Tibial nerve (tissue), 4 donors: ENCODE measurements around the gene RPL19. TPM values are rescaled to one million over a fixed set of nuclear protein-coding genes. Genes with fewer than 3 reads are reported as not detected.
A peak's percentile ranks its signal among the peaks of the same experiment; 100 is the strongest.

Source experiments
- DNase-seq, 2 donors: peaks; one replicate each; pipeline ENCODE4 v3.0.0-alpha.2; 2019; ENCODE audit warnings: low spot score in 2 of 2
- H3K27ac ChIP-seq, 4 donors: fragments of 200-600 bp; sonication (generic) in 3 of 4; one replicate each; pipeline ENCODE4 v1.5.1; 2017 to 2019; ENCODE audit warnings: mild to moderate bottlenecking in 1 of 4
- H3K27me3 ChIP-seq, 2 donors: fragments of 200-600 bp; sonication (generic) in 1 of 2; one replicate each; pipeline versions ENCODE4 v1.5.1 to v1.6.0; 2017 to 2019
- H3K36me3 ChIP-seq, 3 donors: fragments of 200-600 bp; sonication (generic); one replicate each; pipeline ENCODE4 v1.5.1; 2018 to 2019
- H3K4me1 ChIP-seq, 4 donors: fragments of 200-600 bp; sonication (generic) in 3 of 4; one replicate each; pipeline ENCODE4 v1.5.1; 2017 to 2019
- H3K4me3 ChIP-seq, 4 donors: fragments of 200-600 bp; sonication (generic) in 3 of 4; one replicate each; pipeline ENCODE4 v1.5.1; 2017 to 2019; ENCODE audit warnings: mild to moderate bottlenecking in 1 of 4, moderate library complexity in 1 of 4
- H3K9me3 ChIP-seq, 4 donors: fragments of 200-600 bp; sonication (generic) in 3 of 4; one replicate each; pipeline ENCODE4 v1.5.1; 2017 to 2019
- CTCF ChIP-seq, 5 experiments: fragments of 200-600 bp in 3 of 5; fragments of 450-650 bp in 2 of 5; sonication (generic) in 3 of 5; IDR thresholded peaks; one replicate each; pipeline ENCODE4 v1.5.1; 2016 to 2019; ENCODE audit warnings: antibody characterized with exemption in 5 of 5, mild to moderate bottlenecking in 3 of 5, moderate library complexity in 2 of 5
- EP300 ChIP-seq, 2 donors: sonication (generic); formaldehyde crosslinking; IDR thresholded peaks; one replicate each; pipeline ENCODE4 v1.6.1; 2017; ENCODE audit warnings: antibody characterized with exemption in 2 of 2, mild to moderate bottlenecking in 1 of 2
- POLR2A ChIP-seq, 2 donors: fragments of 450-650 bp; IDR thresholded peaks; one replicate each; pipeline ENCODE4 v1.6.1; 2017; ENCODE audit warnings: antibody characterized with exemption in 2 of 2, mild to moderate bottlenecking in 2 of 2, moderate library complexity in 2 of 2
- WGBS, 2 donors: methylation state at CpG; one replicate each; pipeline ENCODE4 v1.1.5; 2018; 5-methylcytosine and 5-hydroxymethylcytosine counted together
- total RNA-seq, 4 donors: library from RNA; depleted of rRNA; stranded (reverse); fragments of >200 nt; gene quantifications; one replicate each; pipeline ENCODE4 v1.1.0, GENCODE V29; 2016

RPL19 gene
- total RNA-seq, 4 donors from 2014 or later, result 2,381 to 3,486 (median 2,809) TPM

DNA sequence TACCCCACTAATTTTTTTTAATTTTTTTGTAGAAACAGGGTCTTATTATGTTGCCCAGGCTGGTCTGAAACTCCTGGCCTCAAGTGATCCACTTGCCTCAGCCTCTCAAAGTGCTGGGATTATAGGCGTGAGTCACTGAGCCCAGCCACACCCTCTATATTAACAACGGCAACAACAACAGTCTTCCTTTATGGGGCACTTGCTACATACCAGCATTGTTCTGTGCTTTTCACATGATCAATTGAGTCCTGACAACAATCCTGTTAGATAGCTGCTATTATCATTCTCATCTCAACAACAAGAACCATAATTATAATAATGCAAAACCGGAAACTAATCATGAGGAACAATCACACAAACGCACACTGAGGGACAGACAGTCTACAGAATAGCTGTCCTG, 21.5 kb upstream of the RPL19 start:
- H3K27ac ChIP-seq, result peak overlapping the region in 1 of 4 donors; percentile 1
- 52 to 67% methylated on average over 4 of the region's 4 CpGs for WGBS, 2 donors
- H3K36me3 ChIP-seq, result peaks cover 0 to 74% (median 0%) of the 10 kb centered on the region in 3 donors

GRCh38 chr17:39181303-39181702, 18.8 kb upstream of the RPL19 start:
- Histone ChIP-seq H3K27me3 (no peaks in the 10 kb centered on the region), H3K4me3 (no peak overlapping the region), H3K4me1 (no peaks in the 10 kb centered on the region), H3K27ac (no peak overlapping the region), H3K9me3 (no peaks in the 10 kb centered on the region), H3K36me3 (peaks cover 0 to 89% (median 0%) of the 10 kb centered on the region in 3 donors)
- DNase-seq, result no peak
- TF ChIP-seq CTCF (IDR thresholded peaks at IDR 0.05), result no peak
- no peak for TF ChIP-seq POLR2A (IDR thresholded peaks at IDR 0.05)
- WGBS, 2 donors, result 90 to 91% methylated on average over 5 of the region's 5 CpGs

More for the DNA sequence above, 21.5 kb upstream of the RPL19 start:
- no peaks in the 10 kb centered on the region for H3K27me3 ChIP-seq
- H3K4me3 ChIP-seq, result no peak overlapping the region
- H3K9me3 ChIP-seq, result no peaks in the 10 kb centered on the region
- no peak for TF ChIP-seq CTCF (IDR thresholded peaks at IDR 0.05)
- no peak for TF ChIP-seq POLR2A (IDR thresholded peaks at IDR 0.05)
- TF ChIP-seq EP300 (IDR thresholded peaks at IDR 0.05), result no peak
- H3K4me1 ChIP-seq, result peaks cover 0 to 12% (median 4%) of the 10 kb centered on the region in 4 donors
- no peak for DNase-seq

DNA sequence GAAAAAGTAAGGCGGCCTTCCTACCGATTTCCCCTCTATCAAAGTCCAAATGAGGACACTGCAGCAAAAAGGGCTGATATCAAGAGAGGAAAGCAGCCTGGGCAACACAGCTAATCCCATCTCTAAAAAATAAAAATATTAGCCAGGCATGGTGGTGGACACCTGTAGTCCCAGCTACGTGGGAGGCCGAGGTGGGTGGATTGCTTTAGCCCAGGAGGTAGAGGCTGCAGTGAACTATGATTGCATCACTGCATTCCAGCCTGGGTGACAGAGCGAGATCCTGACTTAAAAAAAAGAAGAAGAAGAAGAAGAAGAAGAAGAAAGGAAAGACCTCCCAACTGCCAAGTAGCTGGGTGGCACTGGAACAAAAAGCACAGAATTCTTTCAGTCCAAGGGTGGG, 17.0 kb upstream of the RPL19 start:
- TF ChIP-seq EP300 (IDR thresholded peaks at IDR 0.05) (no peak), CTCF (IDR thresholded peaks at IDR 0.05) (no peak), POLR2A (IDR thresholded peaks at IDR 0.05) (no peak)

DNA sequence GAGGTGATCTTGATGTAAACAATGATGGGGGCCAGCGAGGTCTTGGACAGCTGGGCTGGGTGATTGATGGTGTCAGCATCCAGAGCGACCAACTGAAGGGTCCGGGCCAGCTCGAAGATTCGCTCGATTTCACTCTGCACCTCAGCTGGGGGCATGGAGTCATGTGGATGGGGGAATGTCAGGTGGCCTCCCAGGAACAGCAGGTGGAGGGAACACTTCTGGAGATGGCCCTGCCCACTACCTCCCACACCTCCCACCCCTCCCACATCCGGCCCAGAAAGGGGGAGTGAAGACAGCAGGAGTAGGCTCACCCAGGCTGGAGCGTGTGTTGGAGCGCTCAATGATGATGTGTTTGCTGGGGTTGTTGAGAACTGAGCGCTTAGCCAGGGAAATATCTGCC, 16.4 kb upstream of the RPL19 start:
- no peaks in the 10 kb centered on the region for H3K4me1 ChIP-seq
- WGBS, 2 donors, result 88 to 89% methylated on average over 10 of the region's 10 CpGs
- no peak overlapping the region for H3K27ac ChIP-seq
- peaks cover 0 to 96% (median 2%) of the 10 kb centered on the region in 3 donors for H3K36me3 ChIP-seq
- no peak for TF ChIP-seq EP300 (IDR thresholded peaks at IDR 0.05)
- TF ChIP-seq CTCF (IDR thresholded peaks at IDR 0.05), result no peak
- TF ChIP-seq POLR2A (IDR thresholded peaks at IDR 0.05), result no peak
- no peak for DNase-seq
- H3K27me3 ChIP-seq, result no peaks in the 10 kb centered on the region
- no peak overlapping the region for H3K4me3 ChIP-seq
- H3K9me3 ChIP-seq, result no peaks in the 10 kb centered on the region

More for the DNA sequence above, 17.0 kb upstream of the RPL19 start:
- H3K4me3 ChIP-seq, result no peak overlapping the region
- H3K4me1 ChIP-seq, result no peaks in the 10 kb centered on the region
- no peaks in the 10 kb centered on the region for H3K9me3 ChIP-seq
- WGBS, 2 donors, result 93 to 94% methylated on average over 5 of the region's 5 CpGs
- no peak for DNase-seq
- H3K27me3 ChIP-seq, result no peaks in the 10 kb centered on the region
- H3K36me3 ChIP-seq, result peaks cover 0 to 89% (median 0%) of the 10 kb centered on the region in 3 donors
- H3K27ac ChIP-seq, result no peak overlapping the region

DNA sequence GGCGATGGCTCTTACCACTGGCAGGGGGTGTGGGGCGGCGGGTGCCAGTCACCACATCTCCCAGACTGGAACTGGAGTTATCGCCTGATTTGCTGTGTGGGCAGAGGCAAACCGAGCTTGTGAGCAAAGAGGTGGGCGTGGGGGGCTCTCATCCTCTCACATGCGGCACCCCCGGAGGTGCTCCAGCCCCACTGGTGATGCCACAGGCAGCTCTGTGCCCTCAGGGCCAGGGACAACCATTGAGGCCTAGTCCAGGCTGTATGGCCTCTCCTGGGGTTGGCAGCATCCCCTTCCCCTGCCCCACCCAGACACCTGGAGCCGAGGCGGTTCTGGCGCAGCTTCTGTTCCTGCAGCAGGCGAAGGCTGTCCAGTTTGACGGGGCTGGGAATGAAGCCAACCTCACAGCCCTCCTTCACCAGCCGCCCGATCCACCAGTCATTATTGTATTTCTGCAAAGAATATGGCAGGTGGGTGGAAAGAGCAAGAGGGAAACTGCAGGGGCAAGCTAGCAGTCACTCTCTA, 13.5 kb upstream of the RPL19 start:
- Histone ChIP-seq H3K27me3 (no peaks in the 10 kb centered on the region), H3K36me3 (peaks cover 0 to 100% (median 2%) of the 10 kb centered on the region in 3 donors)
- TF ChIP-seq EP300 (IDR thresholded peaks at IDR 0.05) (no peak), POLR2A (IDR thresholded peaks at IDR 0.05) (no peak), CTCF (IDR thresholded peaks at IDR 0.05) (no peak)

More for the DNA sequence above, 13.5 kb upstream of the RPL19 start:
- Histone ChIP-seq H3K4me3 (no peak overlapping the region), H3K9me3 (no peaks in the 10 kb centered on the region), H3K4me1 (no peaks in the 10 kb centered on the region), H3K27ac (no peak overlapping the region)
- no peak for DNase-seq
- 93 to 94% methylated on average over 12 to 15 of the region's 15 CpGs for WGBS, 2 donors
